AG09309 (cell line): ENCODE measurements around the gene CDH26.

ENCODE experiments used
- DNase-seq: peaks from one replicate; pipeline ENCODE4 v3.0.0-alpha.2; 2010; ENCODE audit warnings: low read depth
- H3K4me3 ChIP-seq: 2 replicates; pipeline ENCODE4 v1.5.1; 2011; ENCODE audit warnings: mild to moderate bottlenecking, low read depth, low read length, moderate library complexity; ENCODE audit not compliant: control insufficient read depth
- TF ChIP-seq, protein P1 (sequence below): IDR thresholded peaks from 2 replicates; pipeline ENCODE4 v1.5.1; 2011; ENCODE audit warnings: mild to moderate bottlenecking, low read depth, low read length, inconsistent platforms; ENCODE audit not compliant: insufficient read depth, control insufficient read depth; ENCODE audit errors: missing control alignments

Gene CDH26

DNA sequence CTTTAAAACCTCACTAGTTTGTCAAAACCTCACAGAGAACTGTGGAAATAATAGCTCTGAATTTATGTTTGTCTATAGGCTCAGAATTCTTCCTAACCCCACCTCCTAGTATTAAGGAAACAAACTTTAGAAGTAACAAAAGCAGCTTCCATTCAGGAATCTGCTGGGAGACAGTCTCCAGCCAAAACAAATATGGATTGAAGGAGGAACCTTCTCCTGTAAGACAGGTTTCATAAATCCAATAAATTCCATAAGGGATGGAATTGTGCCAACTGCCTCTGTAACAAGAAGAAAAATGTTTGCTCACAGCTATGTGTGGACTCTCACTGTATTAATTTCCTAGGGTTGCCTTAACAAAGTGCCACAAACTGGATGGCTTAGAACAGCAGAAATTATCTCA, 32.3 kb upstream of the CDH26 start:
- no peak overlapping the region for H3K4me3 ChIP-seq
- TF ChIP-seq, protein P1, sequence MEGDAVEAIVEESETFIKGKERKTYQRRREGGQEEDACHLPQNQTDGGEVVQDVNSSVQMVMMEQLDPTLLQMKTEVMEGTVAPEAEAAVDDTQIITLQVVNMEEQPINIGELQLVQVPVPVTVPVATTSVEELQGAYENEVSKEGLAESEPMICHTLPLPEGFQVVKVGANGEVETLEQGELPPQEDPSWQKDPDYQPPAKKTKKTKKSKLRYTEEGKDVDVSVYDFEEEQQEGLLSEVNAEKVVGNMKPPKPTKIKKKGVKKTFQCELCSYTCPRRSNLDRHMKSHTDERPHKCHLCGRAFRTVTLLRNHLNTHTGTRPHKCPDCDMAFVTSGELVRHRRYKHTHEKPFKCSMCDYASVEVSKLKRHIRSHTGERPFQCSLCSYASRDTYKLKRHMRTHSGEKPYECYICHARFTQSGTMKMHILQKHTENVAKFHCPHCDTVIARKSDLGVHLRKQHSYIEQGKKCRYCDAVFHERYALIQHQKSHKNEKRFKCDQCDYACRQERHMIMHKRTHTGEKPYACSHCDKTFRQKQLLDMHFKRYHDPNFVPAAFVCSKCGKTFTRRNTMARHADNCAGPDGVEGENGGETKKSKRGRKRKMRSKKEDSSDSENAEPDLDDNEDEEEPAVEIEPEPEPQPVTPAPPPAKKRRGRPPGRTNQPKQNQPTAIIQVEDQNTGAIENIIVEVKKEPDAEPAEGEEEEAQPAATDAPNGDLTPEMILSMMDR = no peak
- DNase-seq = no peak

DNA sequence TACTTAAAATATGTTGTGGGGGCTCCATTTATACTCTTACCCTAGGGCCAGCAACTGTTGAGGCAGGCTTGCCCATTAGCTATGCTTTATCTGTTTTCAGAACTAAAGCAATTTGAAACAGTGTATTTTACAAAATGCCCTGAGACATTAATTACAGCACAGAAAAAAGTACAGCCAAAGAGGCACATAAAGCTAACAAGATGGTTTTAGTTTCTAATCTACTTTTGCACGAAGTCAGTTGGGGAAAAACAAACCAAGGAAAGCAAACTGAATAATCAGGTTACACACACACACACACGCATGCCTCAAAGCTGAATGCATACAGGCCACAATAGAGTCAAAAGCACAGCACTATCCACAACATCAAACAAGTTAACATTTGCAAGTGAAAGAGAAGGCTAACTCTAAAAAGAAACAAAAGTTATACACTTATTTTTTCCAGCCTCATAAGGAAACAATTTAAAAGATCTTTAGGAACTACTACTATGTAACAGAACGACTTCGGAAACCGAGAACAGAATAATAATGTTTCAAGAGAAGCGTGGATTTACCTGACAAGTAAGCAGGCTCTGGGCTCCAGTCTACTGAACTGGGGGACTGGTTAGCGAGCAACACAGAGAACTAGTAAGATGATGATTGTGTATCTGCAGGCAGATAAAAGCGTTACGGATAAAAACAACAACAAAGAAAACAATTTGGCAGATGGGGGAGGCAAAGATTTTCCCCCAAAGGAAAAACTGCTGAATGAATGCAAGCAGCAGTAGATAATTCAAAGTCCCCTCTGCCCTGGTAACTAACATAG, 26.5 kb upstream of the CDH26 start:
- no peak for DNase-seq
- TF ChIP-seq, protein P1 = no peak
- no peak overlapping the region for H3K4me3 ChIP-seq

DNA sequence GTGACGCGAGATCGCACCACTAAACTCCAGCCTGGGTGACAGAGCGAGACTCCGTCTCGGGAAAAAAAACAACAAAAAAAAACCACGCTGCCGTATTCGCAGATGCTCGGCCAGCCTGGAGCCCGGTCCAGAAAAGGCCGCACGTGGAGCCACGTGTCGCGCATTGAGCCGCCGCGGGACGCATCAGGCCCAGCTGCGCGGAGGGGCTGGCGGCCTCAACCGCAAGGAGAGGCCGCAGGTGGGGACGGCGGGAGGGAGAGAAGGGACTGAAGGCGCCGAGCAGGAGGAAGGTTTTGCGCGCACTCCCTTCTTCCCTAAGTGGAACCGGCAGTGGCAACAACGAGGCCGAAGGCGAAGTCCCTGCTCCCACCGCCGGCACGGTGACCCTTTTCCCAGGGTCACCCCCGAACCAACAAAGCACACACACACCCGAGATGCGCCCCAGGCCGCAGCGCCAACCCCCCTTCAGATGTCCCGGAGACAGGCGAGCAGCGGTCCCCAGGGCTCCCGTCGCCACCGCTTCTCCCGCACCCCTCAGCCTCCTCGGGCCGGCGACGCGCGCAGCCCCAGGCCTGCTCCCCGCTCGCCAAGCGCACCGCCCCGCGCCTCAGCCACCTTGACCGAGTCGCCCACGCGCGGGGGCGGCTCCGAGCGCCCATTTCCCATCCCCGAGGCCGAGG, 25.5 kb upstream of the CDH26 start:
- no peak overlapping the region for H3K4me3 ChIP-seq
- no peak for DNase-seq
- TF ChIP-seq, protein P1 = no peak

DNA sequence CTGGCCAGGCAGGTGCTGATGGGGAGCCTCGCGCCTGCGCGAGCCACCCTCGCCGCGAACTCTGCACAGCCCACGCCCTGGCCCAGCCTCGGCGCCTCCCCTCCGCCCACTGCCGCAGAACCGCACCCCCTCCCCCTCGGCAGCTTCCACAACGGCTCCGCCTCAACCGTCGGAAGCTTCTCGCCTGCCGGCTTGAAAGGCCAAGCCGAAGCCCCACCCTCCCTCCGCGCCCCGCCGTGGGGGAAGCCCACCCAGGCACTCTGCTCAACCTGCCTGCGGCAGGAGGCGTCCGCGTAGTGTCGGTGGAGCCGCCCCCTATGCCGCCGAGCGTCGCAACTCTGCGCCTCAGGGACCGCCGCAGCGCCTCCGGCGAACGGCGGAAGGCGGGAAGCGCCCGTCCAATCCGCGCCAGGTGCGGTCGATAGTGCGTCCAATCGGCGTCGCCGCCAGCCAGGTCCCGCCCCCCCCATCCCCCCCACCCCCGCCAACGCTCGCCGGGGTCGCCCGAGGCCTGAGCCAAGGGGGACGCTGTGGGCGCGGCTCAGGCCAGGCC, 24.9 kb upstream of the CDH26 start, which contains the start of gene SYCP2:
Gene SYCP2 (minus strand): TSS at position 342 of the 553 bp plus-strand sequence. CDS start 11,224 bp downstream, outside the sequence.
- H3K4me3 ChIP-seq = peak within 1 kb of the TSS; percentile 72
- no peak for DNase-seq
- TF ChIP-seq, protein P1 = no peak

DNA sequence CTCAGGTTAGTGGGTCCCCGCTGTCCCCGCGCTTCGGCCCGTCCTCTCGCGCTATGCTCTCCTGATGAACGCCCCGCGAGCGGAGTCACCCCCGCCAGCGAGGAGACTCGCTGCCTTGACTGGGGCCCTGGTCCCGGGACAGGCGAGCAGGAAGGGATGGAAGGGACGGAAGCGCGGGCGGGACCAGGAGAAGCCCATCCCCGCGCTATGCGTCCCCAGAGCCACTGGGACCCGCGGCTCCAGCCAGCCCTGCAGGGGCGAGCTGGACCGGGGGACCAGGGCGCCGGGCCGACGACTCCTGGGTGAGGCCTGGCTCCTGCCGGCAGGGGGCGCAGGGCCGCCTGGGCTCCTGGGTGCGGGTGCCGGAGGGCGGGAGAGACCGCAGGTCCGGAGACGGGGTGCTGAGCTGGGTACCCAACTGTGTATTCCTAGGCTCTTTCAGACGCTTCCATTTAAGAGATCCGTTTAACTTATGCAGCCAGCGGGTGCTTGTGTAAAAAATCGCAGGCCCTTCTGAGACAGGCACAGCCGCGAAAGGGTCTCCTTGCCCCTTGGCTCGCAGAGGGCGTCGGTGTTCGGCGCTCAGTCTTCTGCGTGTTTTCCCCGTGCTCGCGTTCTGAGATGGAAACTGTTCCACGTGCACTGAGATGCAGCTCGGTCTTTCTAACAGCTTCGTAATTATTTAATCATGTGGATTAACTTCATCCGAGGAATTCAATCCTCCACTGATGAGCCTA, 24.2 kb upstream of the CDH26 start:
- DNase-seq = no peak
- peak overlapping the region; percentile 72 for H3K4me3 ChIP-seq
- TF ChIP-seq, protein P1 = peak; percentile 79
